Measurements from ENCODE around the gene ZBTB34.

ZBTB34 gene

GRCh38 chr9:126934441-126934840 is 74.0 kb downstream of the ZBTB34 start:
- Histone ChIP-seq H3K4me2 (ENCODE audit: insufficient read depth, low read length, poor library complexity, severe bottlenecking) (no peak overlapping the region), H3K4ac (ENCODE audit: low read length) (no peak overlapping the region), H3K4me3 (ENCODE audit: low read length in 2 of 2) (no peak overlapping the region), H2BK5ac (ENCODE audit: low read length) (no peak overlapping the region), H3K36me3 (replicated peaks in 1 of 2; ENCODE audit: control insufficient read depth in 2 of 2, insufficient read depth in 2 of 2, low read length in 2 of 2) (no peaks in the 10 kb centered on the region), H2BK15ac (ENCODE audit: low read length) (no peak overlapping the region), H3K27me3 (ENCODE audit: control insufficient read depth in 3 of 3, insufficient read depth in 3 of 3, low read depth in 1 of 3, low read length in 3 of 3) (no peaks in the 10 kb centered on the region), H4K91ac (ENCODE audit: low read depth, low read length, poor library complexity) (no peak overlapping the region), H2AFZ (ENCODE audit: low read length) (no peak overlapping the region), H3K79me1 (ENCODE audit: low read depth, low read length) (peaks cover 2% of the 10 kb centered on the region), H2AK5ac (ENCODE audit: low read depth, low read length) (no peak overlapping the region), H3K4me1 (ENCODE audit: control insufficient read depth in 2 of 2, insufficient read depth in 1 of 2, low read depth in 1 of 2, low read length in 2 of 2) (peaks cover 0 to 13% of the 10 kb centered on the region in 2 donors), H4K8ac (ENCODE audit: low read depth, low read length) (no peak overlapping the region), H3K23ac (ENCODE audit: low read depth, low read length, poor library complexity) (no peak overlapping the region), H3K9me3 (replicated peaks in 1 of 2; ENCODE audit: control insufficient read depth in 2 of 2, insufficient read depth in 1 of 2, low read depth in 1 of 2, low read length in 2 of 2) (peaks cover 2 to 4% of the 10 kb centered on the region in 2 donors), H3K9ac (ENCODE audit: low read depth, low read length, poor library complexity) (no peak overlapping the region), H3K27ac (replicated peaks; ENCODE audit: low read length) (no peak overlapping the region), H3K14ac (ENCODE audit: low read length) (no peak overlapping the region), H2BK120ac (ENCODE audit: low read depth, low read length) (no peak overlapping the region), H2BK12ac (ENCODE audit: low read length) (no peak overlapping the region), H3K18ac (ENCODE audit: low read length) (no peak overlapping the region)
- no CpG with 5 or more reads among the region's 8 CpGs for WGBS, 2 donors (ENCODE audit: extremely low coverage in 2 of 2, insufficient read length in 2 of 2, insufficient replicate concordance in 1 of 2)
- no peak for DNase-seq (ENCODE audit: low spot score)
